CD4-positive, alpha-beta memory T cell (primary cell): ENCODE measurements around the gene KTN1. TPM values are rescaled to one million over a fixed set of nuclear protein-coding genes. Genes with fewer than 3 reads are reported as not detected.

Experiments
- polyA plus RNA-seq, 2 donors: library from polyadenylated mRNA; unstranded; fragments of 300-500 nt; fragmentation: Illumina TruSeq; gene quantifications; one replicate each; pipeline ENCODE4 v1.2.3, GENCODE V29; 2021
- total RNA-seq, 2 experiments: library from RNA; stranded (reverse); gene quantifications; one replicate each; pipeline ENCODE4 v1.2.3, GENCODE V29; 2021

Gene KTN1
- total and polyA plus RNA-seq, 4 experiments from 2014 or later, result 15.7 to 133 (median 93.7) TPM

Other genes with a start within 250 kb of the KTN1 start
- 10 to 100 TPM; 18.3 to 18.4 TPM for gene ATG14, start 168.4 kb upstream of the KTN1 start, total RNA-seq
- gene ATG14, start 168.4 kb upstream of the KTN1 start, polyA plus RNA-seq, result 1 to 10 TPM; 2.5 to 8.3 TPM
- not detected for gene TBPL2, start 139.6 kb upstream of the KTN1 start, total RNA-seq
- not detected for gene TBPL2, start 139.6 kb upstream of the KTN1 start, polyA plus RNA-seq